MM.1S (cell line): ENCODE measurements around the gene MRPS27.
"Not testable (repeated sequence)": the region's sequence is repeated elsewhere in the genome, so short reads cannot be mapped to it uniquely, and the experiment has no call there.

ENCODE experiments used
- DNase-seq: peaks from one replicate; pipeline ENCODE4 v3.0.0-alpha.2; 2015
- H2AFZ ChIP-seq: fragments of 300-600 bp; sonication (generic); 2 replicates; pipeline ENCODE4 v1.6.0; 2016; ENCODE audit warnings: antibody characterized with exemption, low read length
- H3F3A ChIP-seq: fragments of 300-600 bp; sonication (generic); 2 replicates; pipeline ENCODE4 v1.6.1; 2016; ENCODE audit warnings: mild to moderate bottlenecking, antibody characterized with exemption, low read length, moderate library complexity, mixed read lengths; ENCODE audit not compliant: insufficient read depth
- H3K27ac ChIP-seq: fragments of 300-600 bp; sonication (generic); 2 replicates; pipeline ENCODE4 v1.5.1; 2016; ENCODE audit warnings: mild to moderate bottlenecking, low read length
- H3K27me3 ChIP-seq: fragments of 300-600 bp; sonication (generic); replicated peaks from 2 replicates; pipeline ENCODE4 v1.6.0; 2016; ENCODE audit warnings: low read length; ENCODE audit not compliant: insufficient read depth
- H3K36me3 ChIP-seq: fragments of 300-600 bp; sonication (generic); replicated peaks from 2 replicates; pipeline ENCODE4 v1.6.1; 2016; ENCODE audit warnings: mild to moderate bottlenecking, low read length, mixed read lengths; ENCODE audit not compliant: insufficient read depth
- H3K4me1 ChIP-seq: fragments of 300-600 bp; sonication (generic); 2 replicates; pipeline ENCODE4 v1.6.1; 2016; ENCODE audit warnings: low read length, mixed read lengths
- H3K4me2 ChIP-seq: fragments of 300-600 bp; sonication (generic); 2 replicates; pipeline ENCODE4 v1.6.0; 2016; ENCODE audit warnings: low read depth, low read length
- H3K4me3 ChIP-seq: fragments of 300-600 bp; sonication (generic); 2 replicates; pipeline ENCODE4 v1.5.1; 2016; ENCODE audit warnings: low read length, mixed read lengths
- H3K79me2 ChIP-seq: fragments of 300-600 bp; sonication (generic); 2 replicates; pipeline ENCODE4 v1.6.1; 2016; ENCODE audit warnings: mixed run types, low read length, mixed read lengths
- H3K9ac ChIP-seq: fragments of 300-600 bp; sonication (generic); 2 replicates; pipeline ENCODE4 v1.6.1; 2016; ENCODE audit warnings: low read length, mixed read lengths
- H3K9me2 ChIP-seq: fragments of 300-600 bp; sonication (generic); replicated peaks from 2 replicates; pipeline ENCODE4 v1.6.1; 2016; ENCODE audit warnings: mild to moderate bottlenecking, low read length, mixed read lengths; ENCODE audit not compliant: insufficient read depth
- H3K9me3 ChIP-seq: fragments of 300-600 bp; sonication (generic); replicated peaks from 2 replicates; pipeline ENCODE4 v1.6.1; 2016; ENCODE audit warnings: mild to moderate bottlenecking, low read length, mixed read lengths; ENCODE audit not compliant: insufficient read depth
- H4K20me1 ChIP-seq: fragments of 300-600 bp; sonication (generic); 2 replicates; pipeline ENCODE4 v1.6.1; 2016; ENCODE audit warnings: mild to moderate bottlenecking, low read length, moderate library complexity, mixed read lengths; ENCODE audit not compliant: insufficient read depth
- EZH2 ChIP-seq: fragments of 300-600 bp; sonication (generic); optimal IDR thresholded peaks from 2 replicates; pipeline ENCODE3; 2017; ENCODE audit warnings: low read depth, mild to moderate bottlenecking, antibody characterized with exemption, low read length, mixed read lengths
- EZH2phosphoT487 ChIP-seq: fragments of 300-600 bp; sonication (generic); IDR thresholded peaks from 2 replicates; pipeline ENCODE4 v1.6.1; 2018; ENCODE audit warnings: antibody characterized with exemption, low read length
- TF ChIP-seq, protein P1 (sequence below): fragments of 300-600 bp; sonication (generic); IDR thresholded peaks from 2 replicates; pipeline ENCODE4 v1.5.1; 2016; ENCODE audit warnings: antibody characterized with exemption, low read length, mixed read lengths

The MRPS27 gene

GRCh38 chr5:72325566-72326305, 5.7 kb upstream of the MRPS27 start:
- H3K9ac ChIP-seq: no peak overlapping the region
- H3K4me2 ChIP-seq: no peak overlapping the region
- peaks cover 4% of the 10 kb centered on the region; the same call in 1 of the 2 replicates for H3K79me2 ChIP-seq
- no peak overlapping the region for H3K27ac ChIP-seq
- no peak for DNase-seq
- H3K9me3 ChIP-seq: no peaks in the 10 kb centered on the region
- H2AFZ ChIP-seq: no peak overlapping the region
- H4K20me1 ChIP-seq: no peaks in the 10 kb centered on the region
- H3K4me1 ChIP-seq: no peaks in the 10 kb centered on the region
- no peaks in the 10 kb centered on the region for H3K36me3 ChIP-seq
- H3K27me3 ChIP-seq: no peaks in the 10 kb centered on the region
- TF ChIP-seq EZH2 (no peak), EZH2phosphoT487 (no peak)
- TF ChIP-seq, protein P1, sequence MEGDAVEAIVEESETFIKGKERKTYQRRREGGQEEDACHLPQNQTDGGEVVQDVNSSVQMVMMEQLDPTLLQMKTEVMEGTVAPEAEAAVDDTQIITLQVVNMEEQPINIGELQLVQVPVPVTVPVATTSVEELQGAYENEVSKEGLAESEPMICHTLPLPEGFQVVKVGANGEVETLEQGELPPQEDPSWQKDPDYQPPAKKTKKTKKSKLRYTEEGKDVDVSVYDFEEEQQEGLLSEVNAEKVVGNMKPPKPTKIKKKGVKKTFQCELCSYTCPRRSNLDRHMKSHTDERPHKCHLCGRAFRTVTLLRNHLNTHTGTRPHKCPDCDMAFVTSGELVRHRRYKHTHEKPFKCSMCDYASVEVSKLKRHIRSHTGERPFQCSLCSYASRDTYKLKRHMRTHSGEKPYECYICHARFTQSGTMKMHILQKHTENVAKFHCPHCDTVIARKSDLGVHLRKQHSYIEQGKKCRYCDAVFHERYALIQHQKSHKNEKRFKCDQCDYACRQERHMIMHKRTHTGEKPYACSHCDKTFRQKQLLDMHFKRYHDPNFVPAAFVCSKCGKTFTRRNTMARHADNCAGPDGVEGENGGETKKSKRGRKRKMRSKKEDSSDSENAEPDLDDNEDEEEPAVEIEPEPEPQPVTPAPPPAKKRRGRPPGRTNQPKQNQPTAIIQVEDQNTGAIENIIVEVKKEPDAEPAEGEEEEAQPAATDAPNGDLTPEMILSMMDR: no peak
- no peaks in the 10 kb centered on the region; the same call in 1 of the 2 replicates for H3F3A ChIP-seq
- no peaks in the 10 kb centered on the region for H3K9me2 ChIP-seq
- no peak overlapping the region for H3K4me3 ChIP-seq

DNA sequence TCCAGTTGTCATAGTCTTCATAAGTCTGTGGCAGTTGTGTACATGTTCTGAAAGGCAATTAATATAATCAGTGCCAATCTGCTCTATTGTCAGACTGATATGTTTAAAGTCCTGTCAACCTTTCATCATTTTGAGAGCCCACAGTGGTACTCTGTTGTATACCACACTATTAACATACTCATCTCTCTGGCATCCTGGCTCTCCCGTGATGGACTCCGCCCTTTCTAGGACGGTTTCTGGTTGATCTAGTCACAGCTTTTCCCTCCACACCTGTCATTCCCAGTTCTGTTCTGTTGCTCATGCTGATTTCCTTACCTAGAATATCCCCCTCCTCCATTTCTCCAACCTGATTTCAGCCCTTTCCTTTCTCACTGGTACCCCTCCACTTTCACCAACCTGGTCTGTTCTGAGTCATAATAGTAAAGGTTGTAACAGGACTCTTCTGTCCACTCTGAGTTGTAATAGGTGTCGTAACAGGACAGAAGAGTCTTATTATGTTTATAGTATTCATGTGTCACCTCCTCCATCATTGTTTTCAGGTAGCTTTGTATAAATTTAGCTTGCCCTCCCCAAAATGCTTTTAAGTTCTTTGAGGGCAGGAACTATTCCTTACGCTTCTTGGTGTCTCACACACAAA, 4.3 kb upstream of the MRPS27 start:
- no peaks in the 10 kb centered on the region for H3K4me1 ChIP-seq
- H3K9me3 ChIP-seq: no peaks in the 10 kb centered on the region
- H3K79me2 ChIP-seq: peaks cover 15% of the 10 kb centered on the region
- H4K20me1 ChIP-seq: no peaks in the 10 kb centered on the region
- no peaks in the 10 kb centered on the region for H3K36me3 ChIP-seq
- no peak overlapping the region for H3K4me2 ChIP-seq
- H3K27ac ChIP-seq: no peak overlapping the region
- no peak for TF ChIP-seq EZH2
- H2AFZ ChIP-seq: no peak overlapping the region
- H3F3A ChIP-seq: peaks cover 4% of the 10 kb centered on the region; the same call in 1 of the 2 replicates
- no peaks in the 10 kb centered on the region for H3K9me2 ChIP-seq
- no peak for DNase-seq
- no peak overlapping the region for H3K4me3 ChIP-seq
- H3K9ac ChIP-seq: no peak overlapping the region
- H3K27me3 ChIP-seq: no peaks in the 10 kb centered on the region

DNA sequence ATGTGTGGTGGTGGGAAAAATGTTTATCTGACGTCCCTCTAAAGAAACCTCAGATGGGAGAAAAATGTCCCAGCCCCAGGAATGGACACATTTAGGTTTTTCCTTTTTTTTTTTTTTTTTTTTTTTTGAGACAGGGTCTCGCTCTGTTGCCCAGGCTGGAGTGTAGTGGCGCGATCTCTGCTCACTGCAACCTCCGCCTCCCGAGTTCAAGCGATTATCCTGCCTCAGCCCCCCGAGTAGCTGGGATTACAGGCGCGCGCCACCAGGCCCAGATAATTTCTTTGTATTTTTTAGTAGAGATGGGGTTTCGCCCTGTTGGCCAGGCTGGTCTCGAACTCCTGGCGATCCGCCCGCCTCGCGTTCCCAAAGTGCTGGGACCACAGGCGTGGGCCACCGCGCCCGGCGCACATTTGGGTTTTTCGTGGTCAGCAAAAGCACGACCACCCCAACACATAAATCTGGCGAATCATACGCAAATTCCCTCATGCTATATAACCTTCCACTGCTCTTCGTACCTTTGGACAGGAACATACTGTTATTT, 535 bp downstream of the MRPS27 start:
- not testable (repeated sequence) for H3K9me3 ChIP-seq, DNase-seq, H3K4me1 ChIP-seq, H3K27me3 ChIP-seq, H3K9me2 ChIP-seq, H4K20me1 ChIP-seq, H3K36me3 ChIP-seq, H3F3A ChIP-seq
- Histone ChIP-seq H3K4me3 (peak overlapping the region; percentile 100), H3K79me2 (peaks cover 55% of the 10 kb centered on the region), H3K4me2 (peak overlapping the region; percentile 71), H3K9ac (peak overlapping the region; percentile 87), H3K27ac (peak overlapping the region; percentile 68; the same call in 1 of the 2 replicates), H2AFZ (peak overlapping the region; percentile 96)

DNA sequence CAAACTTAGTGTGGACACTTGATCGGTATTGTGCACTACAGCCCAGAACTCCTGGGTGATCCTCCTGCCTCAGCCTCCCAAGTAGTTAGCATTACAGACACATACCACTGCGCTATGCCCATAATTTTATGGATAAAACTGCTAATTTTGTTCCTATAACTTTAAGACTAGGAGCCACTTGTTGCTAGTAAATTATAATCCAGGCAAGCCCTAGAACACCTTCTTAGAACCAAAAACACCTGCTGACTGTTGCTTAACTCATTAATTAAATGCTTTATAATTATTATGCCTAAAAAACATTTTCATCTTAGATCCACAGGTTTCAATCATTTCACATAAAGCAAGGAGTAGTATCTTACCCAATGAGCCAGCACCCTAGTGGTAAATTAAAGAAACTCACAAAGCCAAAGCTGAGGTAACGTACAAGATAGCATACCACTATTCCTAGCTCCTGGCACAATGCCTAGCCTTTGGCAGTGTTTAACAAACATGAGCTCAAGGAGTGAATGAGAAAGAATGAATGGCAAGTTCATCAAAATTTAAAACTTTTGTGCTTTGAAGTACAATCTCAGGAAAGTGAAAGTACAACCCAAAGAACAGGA, 5.4 kb downstream of the MRPS27 start:
- Histone ChIP-seq H3K9me3 (no peaks in the 10 kb centered on the region), H3K4me2 (no peak overlapping the region), H3F3A (no peaks in the 10 kb centered on the region; the same call in 1 of the 2 replicates), H3K36me3 (peaks cover 5% of the 10 kb centered on the region; the same call in 1 of the 2 replicates), H3K27ac (no peak overlapping the region), H3K79me2 (peaks cover 67% of the 10 kb centered on the region), H2AFZ (no peak overlapping the region), H4K20me1 (no peaks in the 10 kb centered on the region), H3K4me3 (no peak overlapping the region), H3K4me1 (peaks cover 10% of the 10 kb centered on the region), H3K9me2 (no peaks in the 10 kb centered on the region), H3K27me3 (no peaks in the 10 kb centered on the region), H3K9ac (no peak overlapping the region)
- no peak for DNase-seq
- no peak for TF ChIP-seq EZH2
- no peak for TF ChIP-seq EZH2phosphoT487
- TF ChIP-seq, protein P1: no peak
